GM23338 (cell line): ENCODE measurements around the gene RXRA. TPM values are rescaled to one million over a fixed set of nuclear protein-coding genes. Genes with fewer than 3 reads are reported as not detected.

Experiments used
- ATAC-seq: fragments of 200-7000 bp; cut with Tn5 transposase; 3 replicates; pipeline ENCODE4 v1.9.1; 2020
- DNase-seq: peaks from one replicate; pipeline ENCODE4 v3.0.0-alpha.2; 2015; ENCODE audit warnings: low spot score
- H2AFZ ChIP-seq: fragments of 200-600 bp; sonication (generic); 2 replicates; pipeline ENCODE4 v1.8.0; 2016; ENCODE audit warnings: antibody characterized with exemption, mild to moderate bottlenecking, moderate library complexity
- H3F3A ChIP-seq: fragments of 200-600 bp; sonication (generic); replicated peaks from 2 replicates; pipeline ENCODE4 v1.8.0; 2017; ENCODE audit warnings: antibody characterized with exemption, mixed run types, low read depth
- H3K27ac ChIP-seq: fragments of 200-600 bp; sonication (generic); 2 replicates; pipeline ENCODE4 v1.6.1; 2016; ENCODE audit warnings: low read depth
- H3K27me3 ChIP-seq: fragments of 200-600 bp; sonication (generic); 2 replicates; pipeline ENCODE4 v1.8.0; 2016; ENCODE audit warnings: mild to moderate bottlenecking, mixed run types, moderate library complexity; ENCODE audit not compliant: insufficient read depth
- H3K36me3 ChIP-seq: fragments of 200-600 bp; sonication (generic); 2 replicates; pipeline ENCODE4 v1.8.0; 2016; ENCODE audit warnings: mild to moderate bottlenecking; ENCODE audit not compliant: insufficient read depth
- H3K4me1 ChIP-seq: fragments of 200-600 bp; sonication (generic); 2 replicates; pipeline ENCODE4 v1.8.0; 2016; ENCODE audit warnings: mild to moderate bottlenecking, moderate library complexity; ENCODE audit not compliant: insufficient read depth
- H3K4me2 ChIP-seq: fragments of 200-600 bp; sonication (generic); 2 replicates; pipeline ENCODE4 v1.7.1; 2017; ENCODE audit warnings: mixed run types
- H3K4me3 ChIP-seq: fragments of 200-600 bp; sonication (generic); 2 replicates; pipeline ENCODE4 v1.6.1; 2016; ENCODE audit warnings: mixed run types
- H3K79me2 ChIP-seq: fragments of 200-600 bp; sonication (generic); replicated peaks from 2 replicates; pipeline ENCODE4 v1.8.0; 2017; ENCODE audit warnings: mild to moderate bottlenecking; ENCODE audit not compliant: insufficient read depth
- H3K9me2 ChIP-seq: fragments of 200-600 bp; sonication (generic); 2 replicates; pipeline ENCODE4 v1.8.0; 2017; ENCODE audit not compliant: insufficient read depth
- H4K20me1 ChIP-seq: fragments of 200-600 bp; sonication (generic); replicated peaks from 2 replicates; pipeline ENCODE4 v1.8.0; 2017; ENCODE audit warnings: mild to moderate bottlenecking; ENCODE audit not compliant: insufficient read depth
- H3K27ac Mint-ChIP-seq: 2 replicates; pipeline ENCODE4 v1.8.0; 2020; ENCODE audit warnings: inconsistent platforms, mild to moderate bottlenecking, moderate library complexity, mixed read lengths
- H3K27me3 Mint-ChIP-seq: 3 replicates; pipeline ENCODE4 v1.8.0; 2022; ENCODE audit warnings: low read depth, mild to moderate bottlenecking, moderate library complexity, mixed read lengths, inconsistent platforms; ENCODE audit not compliant: insufficient read depth, poor library complexity
- H3K36me3 Mint-ChIP-seq: 3 replicates; pipeline ENCODE4 v1.8.0; 2021; ENCODE audit warnings: low read depth, mild to moderate bottlenecking, inconsistent platforms, moderate library complexity, mixed read lengths
- H3K4me1 Mint-ChIP-seq: 3 replicates; pipeline ENCODE4 v1.8.0; 2020; ENCODE audit warnings: mild to moderate bottlenecking, inconsistent platforms, mixed read lengths
- H3K4me3 Mint-ChIP-seq: 3 replicates; pipeline ENCODE4 v1.8.0; 2021; ENCODE audit warnings: moderate library complexity, mild to moderate bottlenecking, inconsistent platforms, mixed read lengths
- H3K9me3 Mint-ChIP-seq: 3 replicates; pipeline ENCODE4 v1.8.0; 2020; ENCODE audit warnings: moderate library complexity, mild to moderate bottlenecking, inconsistent platforms, mixed read lengths
- CREB1 ChIP-seq: fragments of 250-450 bp; sonication (Bioruptor Pico); IDR thresholded peaks from 2 replicates; pipeline ENCODE4 v1.5.0; 2020; ENCODE audit warnings: low read depth, mild to moderate bottlenecking, moderate library complexity
- EZH2 ChIP-seq: fragments of 200-600 bp; sonication (generic); IDR thresholded peaks from one replicate; pipeline ENCODE4 v1.8.0; 2017; ENCODE audit warnings: antibody characterized with exemption, mild to moderate bottlenecking, low read depth; ENCODE audit not compliant: unreplicated experiment
- EZH2phosphoT487 ChIP-seq: fragments of 200-600 bp; sonication (generic); IDR thresholded peaks from one replicate; pipeline ENCODE4 v1.8.1; 2018; ENCODE audit warnings: antibody characterized with exemption; ENCODE audit not compliant: unreplicated experiment
- JUNB ChIP-seq: IDR thresholded peaks from one replicate; pipeline ENCODE4 v1.6.1; 2016; ENCODE audit warnings: antibody characterized with exemption; ENCODE audit not compliant: unreplicated experiment
- NANOG ChIP-seq: IDR thresholded peaks from 2 replicates; pipeline ENCODE4 v1.6.1; 2016; ENCODE audit warnings: antibody characterized with exemption, borderline replicate concordance
- POLR2AphosphoS5 ChIP-seq: IDR thresholded peaks from 2 replicates; pipeline ENCODE4 v1.6.1; 2016; ENCODE audit warnings: antibody characterized with exemption, low read depth
- STAT1 ChIP-seq: IDR thresholded peaks from one replicate; pipeline ENCODE4 v1.6.1; 2016; ENCODE audit warnings: antibody characterized with exemption; ENCODE audit not compliant: unreplicated experiment
- ZNF114 ChIP-seq: fragments of 250-450 bp; sonication (Bioruptor Pico); IDR thresholded peaks from 2 replicates; pipeline ENCODE4 v1.5.0; 2020; ENCODE audit warnings: mild to moderate bottlenecking, moderate library complexity
- ZNF331 ChIP-seq: fragments of 250-450 bp; sonication (Bioruptor Pico); IDR thresholded peaks from 2 replicates; pipeline ENCODE4 v1.5.0; 2020; ENCODE audit warnings: low read depth, mild to moderate bottlenecking, moderate library complexity
- polyA plus RNA-seq: library from polyadenylated mRNA; unstranded; fragments of >200 nt; fragmentation: Nextera tagmentation; extraction: Ambion mirVana; gene quantifications from 2 replicates; pipeline ENCODE4 v1.2.1, GENCODE V29; 2016
- total RNA-seq: library from RNA; depleted of rRNA; stranded (reverse); fragments of >200 nt; shearing (Covaris generic); gene quantifications from 2 replicates; pipeline ENCODE4 v1.2.3, GENCODE V29; 2014
- TF ChIP-seq, protein P1 (sequence below): fragments of 250-450 bp; sonication (Bioruptor Pico); IDR thresholded peaks from 2 replicates; pipeline ENCODE4 v1.5.0; 2020; ENCODE audit warnings: mild to moderate bottlenecking, moderate library complexity
- TF ChIP-seq, protein P2 (sequence below), 2 experiments: fragments of 200-600 bp in 1 of 2; sonication (generic) in 1 of 2; conservative IDR thresholded peaks; 2 replicates each; pipeline versions ENCODE4 v1.5.1 to v1.6.1; 2016 to 2017; ENCODE audit warnings: antibody characterized with exemption in 2 of 2, low read depth in 2 of 2, mild to moderate bottlenecking in 2 of 2, moderate library complexity in 1 of 2
- TF ChIP-seq, protein P3 (sequence below): IDR thresholded peaks from 2 replicates; pipeline ENCODE4 v1.6.1; 2016; ENCODE audit warnings: antibody characterized with exemption
- TF ChIP-seq, protein P4 (sequence below): IDR thresholded peaks from one replicate; pipeline ENCODE4 v1.6.1; 2018; ENCODE audit warnings: antibody characterized with exemption; ENCODE audit not compliant: unreplicated experiment

The RXRA gene
- total and polyA plus RNA-seq, 2 experiments from 2014 or later, result 4.9 to 17.9 TPM

DNA sequence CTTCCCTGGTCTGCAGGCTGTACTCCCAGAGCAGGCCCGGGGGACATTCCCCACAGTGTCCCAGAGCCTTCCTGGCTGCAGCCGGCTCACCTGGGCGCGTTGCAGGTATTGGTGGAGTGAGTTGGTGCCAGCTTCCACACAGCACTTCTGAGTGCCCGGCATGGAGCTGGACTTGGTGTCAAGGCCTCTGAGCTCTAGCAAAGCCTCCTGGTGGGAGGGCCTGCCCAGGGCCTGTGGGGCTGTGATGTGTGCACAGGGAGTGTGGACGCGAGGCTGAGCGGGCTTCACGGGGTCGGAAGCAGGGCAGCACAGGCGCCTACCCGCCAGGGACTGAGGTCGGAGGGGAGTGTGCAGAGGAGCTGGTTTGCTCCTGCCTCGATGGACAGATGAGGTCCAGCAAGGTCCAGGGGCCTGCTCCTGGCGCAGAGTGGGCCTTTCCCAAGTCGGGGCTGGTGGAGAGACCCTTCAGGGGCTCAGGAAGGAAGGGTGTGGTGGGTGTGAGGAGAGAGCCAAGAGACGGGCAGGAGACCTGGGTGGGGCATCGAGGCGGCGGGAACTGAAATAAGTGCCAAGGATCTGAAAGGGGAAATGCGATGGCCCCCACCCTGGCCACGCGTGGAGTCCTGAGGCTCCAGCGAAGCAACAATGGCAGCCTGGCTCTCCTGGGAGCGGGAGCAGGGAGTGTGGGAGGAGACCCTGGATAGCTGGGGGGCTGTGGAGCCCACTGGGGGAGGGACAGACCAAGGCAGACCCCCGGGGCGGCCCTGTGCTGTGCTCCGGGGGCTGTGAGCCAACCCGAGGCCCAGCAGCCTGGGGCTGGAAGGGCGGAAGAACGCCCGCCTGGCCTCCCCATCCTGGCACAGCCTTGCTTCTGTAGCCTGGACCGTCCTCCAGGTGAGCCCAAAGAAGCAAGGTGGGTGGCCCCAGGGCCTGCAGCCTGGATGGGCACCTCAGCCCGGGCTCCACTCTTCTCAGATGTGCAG lies 78.4 kb downstream of the RXRA start:
- ATAC-seq, result no peak
- H3K9me3 Mint-ChIP-seq, result no peaks in the 10 kb centered on the region
- no peaks in the 10 kb centered on the region for H3K9me2 ChIP-seq
- peak overlapping the region; percentile 67; the same call in 1 of the 2 replicates for H3K27ac Mint-ChIP-seq
- no peaks in the 10 kb centered on the region; the same call in 2 of the 3 replicates for H3K36me3 Mint-ChIP-seq
- H4K20me1 ChIP-seq, result no peaks in the 10 kb centered on the region
- no peak for TF ChIP-seq ZNF331 (CRISPR knock-in tag)
- TF ChIP-seq, protein P1, sequence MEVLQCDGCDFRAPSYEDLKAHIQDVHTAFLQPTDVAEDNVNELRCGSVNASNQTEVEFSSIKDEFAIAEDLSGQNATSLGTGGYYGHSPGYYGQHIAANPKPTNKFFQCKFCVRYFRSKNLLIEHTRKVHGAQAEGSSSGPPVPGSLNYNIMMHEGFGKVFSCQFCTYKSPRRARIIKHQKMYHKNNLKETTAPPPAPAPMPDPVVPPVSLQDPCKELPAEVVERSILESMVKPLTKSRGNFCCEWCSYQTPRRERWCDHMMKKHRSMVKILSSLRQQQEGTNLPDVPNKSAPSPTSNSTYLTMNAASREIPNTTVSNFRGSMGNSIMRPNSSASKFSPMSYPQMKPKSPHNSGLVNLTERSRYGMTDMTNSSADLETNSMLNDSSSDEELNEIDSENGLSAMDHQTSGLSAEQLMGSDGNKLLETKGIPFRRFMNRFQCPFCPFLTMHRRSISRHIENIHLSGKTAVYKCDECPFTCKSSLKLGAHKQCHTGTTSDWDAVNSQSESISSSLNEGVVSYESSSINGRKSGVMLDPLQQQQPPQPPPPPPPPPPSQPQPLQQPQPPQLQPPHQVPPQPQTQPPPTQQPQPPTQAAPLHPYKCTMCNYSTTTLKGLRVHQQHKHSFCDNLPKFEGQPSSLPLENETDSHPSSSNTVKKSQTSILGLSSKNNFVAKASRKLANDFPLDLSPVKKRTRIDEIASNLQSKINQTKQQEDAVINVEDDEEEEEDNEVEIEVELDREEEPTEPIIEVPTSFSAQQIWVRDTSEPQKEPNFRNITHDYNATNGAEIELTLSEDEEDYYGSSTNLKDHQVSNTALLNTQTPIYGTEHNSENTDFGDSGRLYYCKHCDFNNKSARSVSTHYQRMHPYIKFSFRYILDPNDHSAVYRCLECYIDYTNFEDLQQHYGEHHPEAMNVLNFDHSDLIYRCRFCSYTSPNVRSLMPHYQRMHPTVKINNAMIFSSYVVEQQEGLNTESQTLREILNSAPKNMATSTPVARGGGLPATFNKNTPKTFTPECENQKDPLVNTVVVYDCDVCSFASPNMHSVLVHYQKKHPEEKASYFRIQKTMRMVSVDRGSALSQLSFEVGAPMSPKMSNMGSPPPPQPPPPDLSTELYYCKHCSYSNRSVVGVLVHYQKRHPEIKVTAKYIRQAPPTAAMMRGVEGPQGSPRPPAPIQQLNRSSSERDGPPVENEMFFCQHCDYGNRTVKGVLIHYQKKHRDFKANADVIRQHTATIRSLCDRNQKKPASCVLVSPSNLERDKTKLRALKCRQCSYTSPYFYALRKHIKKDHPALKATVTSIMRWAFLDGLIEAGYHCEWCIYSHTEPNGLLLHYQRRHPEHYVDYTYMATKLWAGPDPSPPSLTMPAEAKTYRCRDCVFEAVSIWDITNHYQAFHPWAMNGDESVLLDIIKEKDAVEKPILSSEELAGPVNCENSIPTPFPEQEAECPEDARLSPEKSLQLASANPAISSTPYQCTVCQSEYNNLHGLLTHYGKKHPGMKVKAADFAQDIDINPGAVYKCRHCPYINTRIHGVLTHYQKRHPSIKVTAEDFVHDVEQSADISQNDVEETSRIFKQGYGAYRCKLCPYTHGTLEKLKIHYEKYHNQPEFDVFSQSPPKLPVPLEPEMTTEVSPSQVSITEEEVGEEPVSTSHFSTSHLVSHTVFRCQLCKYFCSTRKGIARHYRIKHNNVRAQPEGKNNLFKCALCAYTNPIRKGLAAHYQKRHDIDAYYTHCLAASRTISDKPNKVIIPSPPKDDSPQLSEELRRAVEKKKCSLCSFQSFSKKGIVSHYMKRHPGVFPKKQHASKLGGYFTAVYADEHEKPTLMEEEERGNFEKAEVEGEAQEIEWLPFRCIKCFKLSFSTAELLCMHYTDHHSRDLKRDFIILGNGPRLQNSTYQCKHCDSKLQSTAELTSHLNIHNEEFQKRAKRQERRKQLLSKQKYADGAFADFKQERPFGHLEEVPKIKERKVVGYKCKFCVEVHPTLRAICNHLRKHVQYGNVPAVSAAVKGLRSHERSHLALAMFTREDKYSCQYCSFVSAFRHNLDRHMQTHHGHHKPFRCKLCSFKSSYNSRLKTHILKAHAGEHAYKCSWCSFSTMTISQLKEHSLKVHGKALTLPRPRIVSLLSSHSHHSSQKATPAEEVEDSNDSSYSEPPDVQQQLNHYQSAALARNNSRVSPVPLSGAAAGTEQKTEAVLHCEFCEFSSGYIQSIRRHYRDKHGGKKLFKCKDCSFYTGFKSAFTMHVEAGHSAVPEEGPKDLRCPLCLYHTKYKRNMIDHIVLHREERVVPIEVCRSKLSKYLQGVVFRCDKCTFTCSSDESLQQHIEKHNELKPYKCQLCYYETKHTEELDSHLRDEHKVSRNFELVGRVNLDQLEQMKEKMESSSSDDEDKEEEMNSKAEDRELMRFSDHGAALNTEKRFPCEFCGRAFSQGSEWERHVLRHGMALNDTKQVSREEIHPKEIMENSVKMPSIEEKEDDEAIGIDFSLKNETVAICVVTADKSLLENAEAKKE (CRISPR knock-in tag), result no peak
- TF ChIP-seq, protein P2, sequence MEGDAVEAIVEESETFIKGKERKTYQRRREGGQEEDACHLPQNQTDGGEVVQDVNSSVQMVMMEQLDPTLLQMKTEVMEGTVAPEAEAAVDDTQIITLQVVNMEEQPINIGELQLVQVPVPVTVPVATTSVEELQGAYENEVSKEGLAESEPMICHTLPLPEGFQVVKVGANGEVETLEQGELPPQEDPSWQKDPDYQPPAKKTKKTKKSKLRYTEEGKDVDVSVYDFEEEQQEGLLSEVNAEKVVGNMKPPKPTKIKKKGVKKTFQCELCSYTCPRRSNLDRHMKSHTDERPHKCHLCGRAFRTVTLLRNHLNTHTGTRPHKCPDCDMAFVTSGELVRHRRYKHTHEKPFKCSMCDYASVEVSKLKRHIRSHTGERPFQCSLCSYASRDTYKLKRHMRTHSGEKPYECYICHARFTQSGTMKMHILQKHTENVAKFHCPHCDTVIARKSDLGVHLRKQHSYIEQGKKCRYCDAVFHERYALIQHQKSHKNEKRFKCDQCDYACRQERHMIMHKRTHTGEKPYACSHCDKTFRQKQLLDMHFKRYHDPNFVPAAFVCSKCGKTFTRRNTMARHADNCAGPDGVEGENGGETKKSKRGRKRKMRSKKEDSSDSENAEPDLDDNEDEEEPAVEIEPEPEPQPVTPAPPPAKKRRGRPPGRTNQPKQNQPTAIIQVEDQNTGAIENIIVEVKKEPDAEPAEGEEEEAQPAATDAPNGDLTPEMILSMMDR (conservative IDR thresholded peaks at IDR 0.05; ENCODE audit: low read depth in 2 of 2), result no peak
- no peak for TF ChIP-seq ZNF114 (CRISPR knock-in tag)
- TF ChIP-seq CREB1 (CRISPR knock-in tag), result no peak
- TF ChIP-seq, protein P3, sequence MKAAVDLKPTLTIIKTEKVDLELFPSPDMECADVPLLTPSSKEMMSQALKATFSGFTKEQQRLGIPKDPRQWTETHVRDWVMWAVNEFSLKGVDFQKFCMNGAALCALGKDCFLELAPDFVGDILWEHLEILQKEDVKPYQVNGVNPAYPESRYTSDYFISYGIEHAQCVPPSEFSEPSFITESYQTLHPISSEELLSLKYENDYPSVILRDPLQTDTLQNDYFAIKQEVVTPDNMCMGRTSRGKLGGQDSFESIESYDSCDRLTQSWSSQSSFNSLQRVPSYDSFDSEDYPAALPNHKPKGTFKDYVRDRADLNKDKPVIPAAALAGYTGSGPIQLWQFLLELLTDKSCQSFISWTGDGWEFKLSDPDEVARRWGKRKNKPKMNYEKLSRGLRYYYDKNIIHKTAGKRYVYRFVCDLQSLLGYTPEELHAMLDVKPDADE, result no peak
- no peak for TF ChIP-seq JUNB
- no peak for TF ChIP-seq NANOG
- TF ChIP-seq, protein P4, sequence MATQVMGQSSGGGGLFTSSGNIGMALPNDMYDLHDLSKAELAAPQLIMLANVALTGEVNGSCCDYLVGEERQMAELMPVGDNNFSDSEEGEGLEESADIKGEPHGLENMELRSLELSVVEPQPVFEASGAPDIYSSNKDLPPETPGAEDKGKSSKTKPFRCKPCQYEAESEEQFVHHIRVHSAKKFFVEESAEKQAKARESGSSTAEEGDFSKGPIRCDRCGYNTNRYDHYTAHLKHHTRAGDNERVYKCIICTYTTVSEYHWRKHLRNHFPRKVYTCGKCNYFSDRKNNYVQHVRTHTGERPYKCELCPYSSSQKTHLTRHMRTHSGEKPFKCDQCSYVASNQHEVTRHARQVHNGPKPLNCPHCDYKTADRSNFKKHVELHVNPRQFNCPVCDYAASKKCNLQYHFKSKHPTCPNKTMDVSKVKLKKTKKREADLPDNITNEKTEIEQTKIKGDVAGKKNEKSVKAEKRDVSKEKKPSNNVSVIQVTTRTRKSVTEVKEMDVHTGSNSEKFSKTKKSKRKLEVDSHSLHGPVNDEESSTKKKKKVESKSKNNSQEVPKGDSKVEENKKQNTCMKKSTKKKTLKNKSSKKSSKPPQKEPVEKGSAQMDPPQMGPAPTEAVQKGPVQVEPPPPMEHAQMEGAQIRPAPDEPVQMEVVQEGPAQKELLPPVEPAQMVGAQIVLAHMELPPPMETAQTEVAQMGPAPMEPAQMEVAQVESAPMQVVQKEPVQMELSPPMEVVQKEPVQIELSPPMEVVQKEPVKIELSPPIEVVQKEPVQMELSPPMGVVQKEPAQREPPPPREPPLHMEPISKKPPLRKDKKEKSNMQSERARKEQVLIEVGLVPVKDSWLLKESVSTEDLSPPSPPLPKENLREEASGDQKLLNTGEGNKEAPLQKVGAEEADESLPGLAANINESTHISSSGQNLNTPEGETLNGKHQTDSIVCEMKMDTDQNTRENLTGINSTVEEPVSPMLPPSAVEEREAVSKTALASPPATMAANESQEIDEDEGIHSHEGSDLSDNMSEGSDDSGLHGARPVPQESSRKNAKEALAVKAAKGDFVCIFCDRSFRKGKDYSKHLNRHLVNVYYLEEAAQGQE, result no peak
- no peak for TF ChIP-seq STAT1
- TF ChIP-seq EZH2phosphoT487, result no peak
- TF ChIP-seq EZH2, result no peak
- no peak for TF ChIP-seq POLR2AphosphoS5
- H2AFZ ChIP-seq, result no peak overlapping the region
- H3K4me2 ChIP-seq, result no peak overlapping the region
- H3K27me3 ChIP-seq, result no peaks in the 10 kb centered on the region
- H3K27me3 Mint-ChIP-seq, result peaks cover 9% of the 10 kb centered on the region
- no peaks in the 10 kb centered on the region for H3K4me1 ChIP-seq
- H3K4me3 Mint-ChIP-seq, result no peak overlapping the region
- no peaks in the 10 kb centered on the region for H3F3A ChIP-seq
- no peaks in the 10 kb centered on the region for H3K36me3 ChIP-seq
- no peak overlapping the region for H3K27ac ChIP-seq
- H3K4me1 Mint-ChIP-seq, result peaks cover 12% of the 10 kb centered on the region
- peaks cover 6% of the 10 kb centered on the region for H3K79me2 ChIP-seq
- no peak overlapping the region for H3K4me3 ChIP-seq
- DNase-seq, result no peak
